Measurements from ENCODE around the gene ZNF428. TPM values are rescaled to one million over a fixed set of nuclear protein-coding genes. Genes with fewer than 3 reads are reported as not detected.

Gene ZNF428
- total and polyA plus RNA-seq, 7 donors, result 12.4 to 39.0 (median 27.9) TPM

DNA sequence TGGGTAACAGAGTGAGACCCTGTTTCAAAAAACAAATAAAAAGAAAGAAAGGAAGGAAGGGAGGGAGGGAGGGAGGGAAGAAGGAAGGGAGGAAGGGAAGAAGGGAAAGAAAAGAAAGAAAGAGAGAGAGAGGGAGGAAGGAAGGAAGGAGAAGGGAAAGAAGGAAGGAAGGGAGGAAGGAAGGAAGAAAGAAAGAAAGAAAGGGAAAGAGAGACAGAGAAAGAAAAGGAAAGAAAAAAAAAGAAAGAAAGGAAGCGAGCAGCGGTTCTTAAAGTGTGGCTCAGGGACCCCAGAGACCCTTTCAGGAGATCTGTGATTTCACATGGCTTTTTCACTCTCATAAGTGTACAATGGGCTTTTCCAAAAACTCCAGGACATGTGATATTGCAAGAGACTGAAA, 30.1 kb upstream of the ZNF428 start:
- TF ChIP-seq, protein P1, sequence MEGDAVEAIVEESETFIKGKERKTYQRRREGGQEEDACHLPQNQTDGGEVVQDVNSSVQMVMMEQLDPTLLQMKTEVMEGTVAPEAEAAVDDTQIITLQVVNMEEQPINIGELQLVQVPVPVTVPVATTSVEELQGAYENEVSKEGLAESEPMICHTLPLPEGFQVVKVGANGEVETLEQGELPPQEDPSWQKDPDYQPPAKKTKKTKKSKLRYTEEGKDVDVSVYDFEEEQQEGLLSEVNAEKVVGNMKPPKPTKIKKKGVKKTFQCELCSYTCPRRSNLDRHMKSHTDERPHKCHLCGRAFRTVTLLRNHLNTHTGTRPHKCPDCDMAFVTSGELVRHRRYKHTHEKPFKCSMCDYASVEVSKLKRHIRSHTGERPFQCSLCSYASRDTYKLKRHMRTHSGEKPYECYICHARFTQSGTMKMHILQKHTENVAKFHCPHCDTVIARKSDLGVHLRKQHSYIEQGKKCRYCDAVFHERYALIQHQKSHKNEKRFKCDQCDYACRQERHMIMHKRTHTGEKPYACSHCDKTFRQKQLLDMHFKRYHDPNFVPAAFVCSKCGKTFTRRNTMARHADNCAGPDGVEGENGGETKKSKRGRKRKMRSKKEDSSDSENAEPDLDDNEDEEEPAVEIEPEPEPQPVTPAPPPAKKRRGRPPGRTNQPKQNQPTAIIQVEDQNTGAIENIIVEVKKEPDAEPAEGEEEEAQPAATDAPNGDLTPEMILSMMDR (IDR thresholded peaks at IDR 0.05), result no peak
- H3K4me3 ChIP-seq, result no peak overlapping the region
- H3K4me1 ChIP-seq, result no peaks in the 10 kb centered on the region
- peaks cover 0 to 9% of the 10 kb centered on the region in 2 donors for H3K36me3 ChIP-seq (ENCODE audit: insufficient read depth in 1 of 2, low read depth in 1 of 2)
- intact Hi-C loops (cut with DNase I), result no loop called here
- no peak overlapping the region for H3K27ac ChIP-seq
- ATAC-seq, result no peak
- DNase-seq, result no peak
- H3K9me3 ChIP-seq, result no peaks in the 10 kb centered on the region
- H3K27me3 ChIP-seq (ENCODE audit: insufficient read depth in 3 of 3, low read length in 2 of 3), result no peaks in the 10 kb centered on the region
- 64 to 73% (median 69%) methylated on average over 2 of the region's 2 CpGs for WGBS, 3 donors

DNA sequence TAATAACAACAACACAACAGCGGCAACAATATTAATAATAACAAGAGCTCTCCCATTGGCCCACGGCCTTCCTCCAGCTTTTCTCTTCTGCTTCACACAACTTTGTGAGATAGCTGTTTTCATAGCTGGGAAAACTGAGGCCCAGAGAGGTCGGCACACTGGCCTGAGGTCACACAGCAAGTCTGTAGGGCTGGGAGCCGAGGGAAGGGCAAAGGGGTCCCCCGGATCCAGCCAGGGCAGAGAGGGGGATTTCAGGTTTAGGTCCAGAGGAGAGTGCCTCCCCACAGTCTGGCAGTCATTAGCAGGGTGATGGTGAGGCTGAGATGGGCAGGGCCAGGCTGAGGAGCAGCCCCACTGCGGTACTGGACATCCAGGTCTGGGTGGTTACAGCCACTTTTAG, 29.2 kb upstream of the ZNF428 start:
- Histone ChIP-seq H3K36me3 (ENCODE audit: insufficient read depth in 1 of 2, low read depth in 1 of 2) (peaks cover 0 to 9% of the 10 kb centered on the region in 2 donors), H3K27ac (no peak overlapping the region), H3K9me3 (no peaks in the 10 kb centered on the region), H3K27me3 (ENCODE audit: insufficient read depth in 3 of 3, low read length in 2 of 3) (no peaks in the 10 kb centered on the region), H3K4me3 (no peak overlapping the region), H3K4me1 (no peaks in the 10 kb centered on the region)
- TF ChIP-seq, protein P1 (IDR thresholded peaks at IDR 0.05), result no peak
- intact Hi-C loops (cut with DNase I), result no loop called here
- WGBS, 3 donors, result 96 to 99% (median 98%) methylated on average over 6 of the region's 6 CpGs
- no peak for DNase-seq
- no peak for ATAC-seq

DNA sequence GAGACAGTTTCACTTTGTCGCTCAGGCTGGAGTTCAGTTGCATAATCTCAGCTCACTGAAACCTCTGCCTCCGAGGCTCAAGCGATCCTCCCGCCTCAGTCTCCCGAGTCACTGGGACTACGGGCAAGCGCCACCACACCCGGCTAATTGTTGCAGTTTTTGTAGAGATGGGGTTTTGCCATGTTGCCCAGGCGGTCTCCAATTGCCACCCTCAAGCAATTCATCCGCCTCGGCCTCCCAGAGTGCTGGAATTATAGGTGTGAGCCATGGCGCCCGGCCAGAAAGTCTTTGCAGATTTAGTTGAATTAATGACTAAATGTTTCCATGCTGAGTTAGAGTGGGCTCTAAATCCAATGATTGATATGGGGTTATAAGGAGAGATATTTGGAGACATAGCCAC, 24.8 kb upstream of the ZNF428 start:
- Histone ChIP-seq H3K36me3 (ENCODE audit: insufficient read depth in 1 of 2, low read depth in 1 of 2) (peaks cover 0 to 9% of the 10 kb centered on the region in 2 donors), H3K9me3 (no peaks in the 10 kb centered on the region), H3K27me3 (ENCODE audit: insufficient read depth in 3 of 3, low read length in 2 of 3) (peaks cover 0 to 8% (median 5%) of the 10 kb centered on the region in 3 donors), H3K4me3 (no peak overlapping the region), H3K4me1 (no peaks in the 10 kb centered on the region), H3K27ac (no peak overlapping the region)
- TF ChIP-seq, protein P1 (IDR thresholded peaks at IDR 0.05), result no peak
- ATAC-seq (no peak), DNase-seq (no peak)
- 77 to 88% (median 78%) methylated on average over 13 of the region's 13 CpGs for WGBS, 3 donors
- intact Hi-C loops (cut with DNase I), result no loop called here

DNA sequence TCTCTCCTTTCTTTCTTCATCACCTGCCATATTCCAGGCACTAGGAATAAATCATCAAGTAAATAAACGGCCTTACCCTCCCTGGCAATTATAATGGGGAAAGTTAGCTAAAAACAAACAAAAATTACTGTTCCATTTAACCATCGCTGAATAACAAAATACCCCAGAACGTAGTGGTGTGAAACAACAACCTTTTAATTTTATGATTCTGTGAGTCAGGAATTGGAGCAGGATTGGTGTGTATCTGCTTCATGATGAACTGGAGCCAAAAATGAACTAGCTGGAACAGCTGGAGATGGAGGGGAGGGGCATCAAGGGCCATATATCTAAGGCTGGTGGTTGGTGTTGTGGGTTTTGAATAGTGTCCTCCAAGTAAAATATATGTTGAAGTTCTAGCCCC, 23.9 kb upstream of the ZNF428 start:
- TF ChIP-seq, protein P1 (IDR thresholded peaks at IDR 0.05), result no peak
- no peak for DNase-seq
- no peaks in the 10 kb centered on the region for H3K4me1 ChIP-seq
- H3K27ac ChIP-seq, result no peak overlapping the region
- intact Hi-C loops (cut with DNase I), result no loop called here
- H3K4me3 ChIP-seq, result no peak overlapping the region
- WGBS, 3 donors, result 26 to 40% (median 29%) methylated on average over 3 of the region's 3 CpGs
- no peak for ATAC-seq
- H3K36me3 ChIP-seq (ENCODE audit: insufficient read depth in 1 of 2, low read depth in 1 of 2), result peaks cover 0 to 3% of the 10 kb centered on the region in 2 donors
- H3K9me3 ChIP-seq, result no peaks in the 10 kb centered on the region
- peaks cover 0 to 10% (median 5%) of the 10 kb centered on the region in 3 donors for H3K27me3 ChIP-seq (ENCODE audit: insufficient read depth in 3 of 3, low read length in 2 of 3)

DNA sequence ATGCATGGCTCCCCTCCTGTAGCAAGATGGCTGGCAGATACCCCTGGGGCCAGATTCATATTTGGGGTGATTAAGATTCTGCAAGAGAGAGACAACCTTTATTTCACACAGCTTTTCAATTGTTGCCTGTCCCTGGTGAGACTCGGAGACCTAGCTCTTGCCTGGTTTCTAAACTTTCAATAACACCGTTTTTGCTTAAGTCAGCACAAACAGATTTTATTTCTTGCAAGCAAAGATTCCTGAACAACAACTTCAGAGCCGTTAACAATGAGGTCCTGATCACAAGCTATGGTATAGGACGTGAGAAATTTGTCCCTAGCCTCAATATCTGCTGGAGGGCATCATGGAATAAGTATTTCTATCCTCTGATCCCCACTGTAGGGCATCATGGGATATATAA, 23.1 kb upstream of the ZNF428 start:
- Histone ChIP-seq H3K36me3 (ENCODE audit: insufficient read depth in 1 of 2, low read depth in 1 of 2) (no peaks in the 10 kb centered on the region), H3K4me3 (no peak overlapping the region), H3K9me3 (no peaks in the 10 kb centered on the region), H3K27ac (no peak overlapping the region), H3K4me1 (no peaks in the 10 kb centered on the region), H3K27me3 (ENCODE audit: insufficient read depth in 3 of 3, low read length in 2 of 3) (peaks cover 0 to 10% (median 5%) of the 10 kb centered on the region in 3 donors)
- ATAC-seq (no peak), DNase-seq (no peak)
- intact Hi-C loops (cut with DNase I), result no loop called here
- 81 to 87% (median 82%) methylated on average over 4 of the region's 4 CpGs for WGBS, 3 donors
- TF ChIP-seq, protein P1 (IDR thresholded peaks at IDR 0.05), result no peak

All from psoas muscle (tissue), 8 donors.